ENCODE results near the gene FBH1. TPM values are rescaled to one million over a fixed set of nuclear protein-coding genes. Genes with fewer than 3 reads are reported as not detected.

The FBH1 gene
- total and polyA plus RNA-seq, 9 of the 15 experiments (the other 6 are each of a cell fraction or from before 2014, with no cell fraction given), result 13.4 to 108 (median 77.8) TPM

- TF ChIP-seq ZNF551 (CRISPR knock-in tag; IDR thresholded peaks at IDR 0.05) (no peak), TRIM25 (IDR thresholded peaks at IDR 0.05; ENCODE audit: borderline replicate concordance) (no peak), RHOXF2B (CRISPR knock-in tag; conservative IDR thresholded peaks at IDR 0.05) (no peak), ZNF274 (IDR thresholded peaks at IDR 0.05; ENCODE audit: borderline replicate concordance, low read depth, low read length) (no peak), CTBP1 (IDR thresholded peaks at IDR 0.05; ENCODE audit: borderline replicate concordance) (peak; percentile 58; the same call in 1 of the 2 replicates), HDGF (IDR thresholded peaks at IDR 0.05) (no peak), PHF21A (IDR thresholded peaks at IDR 0.05; ENCODE audit: borderline replicate concordance, low read depth) (no peak), ZNF232 (CRISPR knock-in tag; IDR thresholded peaks at IDR 0.05) (no peak), SREBF1 (IDR thresholded peaks at IDR 0.05; ENCODE audit: borderline replicate concordance, low read depth, low read length) (no peak), DMBX1 (CRISPR knock-in tag; IDR thresholded peaks at IDR 0.05; ENCODE audit: borderline replicate concordance) (no peak), REST (IDR thresholded peaks at IDR 0.05; ENCODE audit: borderline replicate concordance) (no peak), REST (CRISPR knock-in tag; IDR thresholded peaks at IDR 0.05; ENCODE audit: low read depth) (no peak), MEF2D (tag; conservative IDR thresholded peaks at IDR 0.05; ENCODE audit: low read depth) (no peak), PCBP2 (IDR thresholded peaks at IDR 0.05; ENCODE audit: low read depth, low read length, poor library complexity, severe bottlenecking) (no peak), RAD21 (CRISPR knock-in tag; conservative IDR thresholded peaks at IDR 0.05 in 1 of 2, IDR thresholded peaks at IDR 0.05 in 1 of 2) (no peak), HMG20B (CRISPR knock-in tag; IDR thresholded peaks at IDR 0.05) (no peak), RFX1 (IDR thresholded peaks at IDR 0.05) (no peak), ZC3H8 (IDR thresholded peaks at IDR 0.05) (no peak)
Observed at GRCh38 chr10:5894873-5895272, 4.8 kb downstream of the FBH1 start (continued).

All from K562 (cell line).